ENCODE results near the gene FBXO9.
A peak's percentile ranks its signal among the peaks of the same experiment; 100 is the strongest.
"Not testable (repeated sequence)": the region's sequence is repeated elsewhere in the genome, so short reads cannot be mapped to it uniquely, and the experiment has no call there.

Gene FBXO9

GRCh38 chr6:53038596-53038995 is 26.6 kb upstream of the FBXO9 start:
- Mint-ChIP-seq H3K4me3 (no peak overlapping the region), H3K36me3 (peaks cover 26% of the 10 kb centered on the region), H3K27me3 (no peaks in the 10 kb centered on the region), H3K4me1 (ENCODE audit: low read depth) (peaks cover 2% of the 10 kb centered on the region), H3K9me3 (ENCODE audit: low read depth) (no peaks in the 10 kb centered on the region), H3K27ac (no peak overlapping the region)

- Mint-ChIP-seq H3K27me3 (no peaks in the 10 kb centered on the region), H3K4me3 (no peak overlapping the region), H3K27ac (no peak overlapping the region), H3K9me3 (ENCODE audit: low read depth) (no peaks in the 10 kb centered on the region), H3K36me3 (peaks cover 21% of the 10 kb centered on the region), H3K4me1 (ENCODE audit: low read depth) (peaks cover 2% of the 10 kb centered on the region)
Observed at GRCh38 chr6:53041356-53041755, 23.8 kb upstream of the FBXO9 start.

- H3K27me3 Mint-ChIP-seq: no peaks in the 10 kb centered on the region
- H3K36me3 Mint-ChIP-seq: peaks cover 17% of the 10 kb centered on the region
- H3K4me1 Mint-ChIP-seq (ENCODE audit: low read depth): peaks cover 4% of the 10 kb centered on the region
- no peak overlapping the region for H3K27ac Mint-ChIP-seq
- H3K4me3 Mint-ChIP-seq: no peak overlapping the region
- H3K9me3 Mint-ChIP-seq (ENCODE audit: low read depth): no peaks in the 10 kb centered on the region
Observed at GRCh38 chr6:53042112-53042511, 23.1 kb upstream of the FBXO9 start.

GRCh38 chr6:53043581-53043980 is 21.6 kb upstream of the FBXO9 start:
- H3K4me1 Mint-ChIP-seq (ENCODE audit: low read depth): peaks cover 15% of the 10 kb centered on the region
- no peaks in the 10 kb centered on the region for H3K27me3 Mint-ChIP-seq
- no peak overlapping the region for H3K27ac Mint-ChIP-seq
- no peak overlapping the region for H3K4me3 Mint-ChIP-seq
- no peaks in the 10 kb centered on the region for H3K9me3 Mint-ChIP-seq (ENCODE audit: low read depth)
- peaks cover 14% of the 10 kb centered on the region for H3K36me3 Mint-ChIP-seq

GRCh38 chr6:53044071-53044470 is 21.1 kb upstream of the FBXO9 start:
- Mint-ChIP-seq H3K36me3 (peaks cover 12% of the 10 kb centered on the region), H3K4me3 (no peak overlapping the region)

GRCh38 chr6:53044572-53044971 is 20.6 kb upstream of the FBXO9 start:
- no peak overlapping the region for H3K4me3 Mint-ChIP-seq
- H3K36me3 Mint-ChIP-seq: peaks cover 8% of the 10 kb centered on the region
- no peaks in the 10 kb centered on the region for H3K27me3 Mint-ChIP-seq
- H3K27ac Mint-ChIP-seq: no peak overlapping the region
- no peaks in the 10 kb centered on the region for H3K9me3 Mint-ChIP-seq (ENCODE audit: low read depth)
- peaks cover 22% of the 10 kb centered on the region for H3K4me1 Mint-ChIP-seq (ENCODE audit: low read depth)

More at GRCh38 chr6:53044071-53044470, 21.1 kb upstream of the FBXO9 start:
- Mint-ChIP-seq H3K27me3 (no peaks in the 10 kb centered on the region), H3K27ac (no peak overlapping the region), H3K9me3 (ENCODE audit: low read depth) (no peaks in the 10 kb centered on the region), H3K4me1 (ENCODE audit: low read depth) (peaks cover 20% of the 10 kb centered on the region)

- Mint-ChIP-seq H3K9me3 (ENCODE audit: low read depth) (no peaks in the 10 kb centered on the region), H3K4me1 (ENCODE audit: low read depth) (peaks cover 22% of the 10 kb centered on the region), H3K27ac (no peak overlapping the region), H3K36me3 (peaks cover 1% of the 10 kb centered on the region), H3K27me3 (no peaks in the 10 kb centered on the region), H3K4me3 (no peak overlapping the region)
Observed at GRCh38 chr6:53045891-53046673, 19.1 kb upstream of the FBXO9 start.

- H3K36me3 Mint-ChIP-seq: peaks cover 8% of the 10 kb centered on the region
- no peak overlapping the region for H3K27ac Mint-ChIP-seq
- no peaks in the 10 kb centered on the region for H3K27me3 Mint-ChIP-seq
- H3K4me1 Mint-ChIP-seq (ENCODE audit: low read depth): peaks cover 22% of the 10 kb centered on the region
- peak overlapping the region; percentile 59 for H3K4me3 Mint-ChIP-seq
- H3K9me3 Mint-ChIP-seq (ENCODE audit: low read depth): no peaks in the 10 kb centered on the region
Observed at GRCh38 chr6:53048431-53049195, 16.6 kb upstream of the FBXO9 start.

GRCh38 chr6:53049415-53049814 is 15.8 kb upstream of the FBXO9 start:
- Mint-ChIP-seq H3K4me1 (ENCODE audit: low read depth) (peaks cover 22% of the 10 kb centered on the region), H3K27ac (no peak overlapping the region), H3K4me3 (no peak overlapping the region), H3K27me3 (no peaks in the 10 kb centered on the region), H3K9me3 (ENCODE audit: low read depth) (no peaks in the 10 kb centered on the region), H3K36me3 (peaks cover 10% of the 10 kb centered on the region)

GRCh38 chr6:53052152-53052551 is 13.1 kb upstream of the FBXO9 start:
- H3K27me3 Mint-ChIP-seq; H3K4me3 Mint-ChIP-seq; H3K27ac Mint-ChIP-seq; H3K9me3 Mint-ChIP-seq (ENCODE audit: low read depth); H3K36me3 Mint-ChIP-seq: not testable (repeated sequence)
- H3K4me1 Mint-ChIP-seq (ENCODE audit: low read depth): peaks cover 32% of the 10 kb centered on the region

GRCh38 chr6:53054532-53054931 is 10.7 kb upstream of the FBXO9 start:
- H3K27me3 Mint-ChIP-seq: no peaks in the 10 kb centered on the region
- no peak overlapping the region for H3K4me3 Mint-ChIP-seq
- H3K9me3 Mint-ChIP-seq (ENCODE audit: low read depth): no peaks in the 10 kb centered on the region
- peaks cover 35% of the 10 kb centered on the region for H3K4me1 Mint-ChIP-seq (ENCODE audit: low read depth)
- peaks cover 10% of the 10 kb centered on the region for H3K36me3 Mint-ChIP-seq
- no peak overlapping the region for H3K27ac Mint-ChIP-seq

GRCh38 chr6:53055873-53056272 is 9.3 kb upstream of the FBXO9 start:
- no peak overlapping the region for H3K4me3 Mint-ChIP-seq
- H3K4me1 Mint-ChIP-seq (ENCODE audit: low read depth): peaks cover 48% of the 10 kb centered on the region
- no peak overlapping the region for H3K27ac Mint-ChIP-seq
- no peaks in the 10 kb centered on the region for H3K27me3 Mint-ChIP-seq
- H3K9me3 Mint-ChIP-seq (ENCODE audit: low read depth): no peaks in the 10 kb centered on the region
- peaks cover 10% of the 10 kb centered on the region for H3K36me3 Mint-ChIP-seq

GRCh38 chr6:53056273-53056672 is 8.9 kb upstream of the FBXO9 start:
- H3K36me3 Mint-ChIP-seq: peaks cover 10% of the 10 kb centered on the region
- no peak overlapping the region for H3K4me3 Mint-ChIP-seq
- H3K27me3 Mint-ChIP-seq: no peaks in the 10 kb centered on the region
- peaks cover 52% of the 10 kb centered on the region for H3K4me1 Mint-ChIP-seq (ENCODE audit: low read depth)
- H3K9me3 Mint-ChIP-seq (ENCODE audit: low read depth): no peaks in the 10 kb centered on the region
- no peak overlapping the region for H3K27ac Mint-ChIP-seq

- Mint-ChIP-seq H3K4me3 (peak overlapping the region; percentile 53), H3K27ac (peak overlapping the region; percentile 85), H3K4me1 (ENCODE audit: low read depth) (peaks cover 64% of the 10 kb centered on the region), H3K36me3 (peaks cover 2% of the 10 kb centered on the region), H3K9me3 (ENCODE audit: low read depth) (no peaks in the 10 kb centered on the region), H3K27me3 (no peaks in the 10 kb centered on the region)
Observed at GRCh38 chr6:53058388-53059195, 6.6 kb upstream of the FBXO9 start.
